NCI-H446 treated with DMSO at 0.1 percent for 48 hours (cell line): ENCODE measurements around the gene AIFM3.

Experiments used
- DNase-seq: peaks from one replicate; lab custom pipeline; 2025; lab: John Stamatoyannopoulos, UW

Gene AIFM3

DNA sequence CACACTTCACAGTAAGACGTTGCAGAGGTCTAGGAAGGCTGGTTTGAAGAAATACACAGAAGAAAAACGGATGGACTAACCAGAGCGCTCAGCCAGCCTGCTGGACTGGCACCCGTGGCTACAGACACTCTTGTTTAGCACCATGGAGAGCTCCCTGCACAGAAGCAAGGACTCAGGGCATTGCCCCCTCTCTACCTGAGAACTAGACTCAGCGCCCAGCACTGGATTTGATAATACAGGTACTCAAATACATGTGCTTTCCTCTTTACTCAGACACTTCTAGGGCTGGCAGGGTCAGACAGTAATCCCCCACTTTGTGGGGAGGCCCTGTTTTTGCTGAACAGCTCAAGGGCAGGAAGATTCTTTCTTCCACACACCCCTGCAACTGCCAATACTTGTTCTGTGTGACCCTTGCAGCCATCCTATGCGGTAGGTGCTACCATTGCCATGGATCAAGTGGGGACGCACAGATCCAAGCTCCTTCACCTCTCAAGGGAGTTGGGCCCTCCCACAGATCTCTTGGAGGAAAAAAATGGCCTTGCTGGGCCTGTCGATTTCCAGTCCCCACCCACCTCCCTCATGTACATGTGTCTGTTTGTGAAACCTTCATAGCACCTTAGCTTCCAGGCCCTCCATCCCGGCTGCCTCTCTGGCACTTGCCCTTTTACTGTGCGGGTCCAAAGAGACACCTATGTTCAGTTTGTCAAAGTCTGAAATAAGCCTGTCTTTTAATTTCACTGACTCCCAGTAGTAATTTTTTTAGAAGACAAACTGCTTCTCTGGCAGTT lies 42.8 kb downstream of the AIFM3 start:
- DNase-seq: no peak

DNA sequence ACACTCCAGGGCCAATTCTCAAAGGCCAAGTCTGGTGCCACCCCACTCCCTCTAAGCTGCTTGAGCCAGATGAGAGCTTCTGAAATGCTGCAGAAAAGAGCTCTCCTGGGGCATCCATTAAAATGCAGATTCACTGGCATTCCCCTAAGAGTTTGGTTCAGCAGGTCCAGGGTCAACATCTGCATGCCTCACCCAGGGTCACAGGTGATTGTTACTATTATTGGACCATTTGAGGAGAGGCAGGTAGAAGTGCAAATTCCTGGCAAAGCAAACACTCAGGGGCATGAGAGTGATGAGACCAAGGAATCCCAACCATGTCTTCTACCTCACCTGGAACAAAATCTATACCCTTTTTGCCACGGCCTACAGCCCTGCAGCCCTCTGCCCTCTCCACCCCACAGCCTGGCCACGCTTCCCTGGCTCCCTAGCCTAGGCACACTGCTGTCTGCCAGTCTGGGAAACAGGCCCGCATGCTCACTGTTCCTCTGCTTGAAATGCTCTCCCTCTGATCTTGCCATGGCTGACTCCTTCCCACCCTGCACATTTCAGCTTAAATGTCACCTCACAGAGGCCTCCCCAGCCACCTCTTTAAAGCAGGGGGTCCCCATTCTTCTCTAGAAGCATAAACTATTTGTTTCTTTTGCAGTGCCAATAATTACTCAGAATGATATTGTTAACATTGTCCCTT lies 43.5 kb downstream of the AIFM3 start:
- no peak for DNase-seq

GRCh38 chr22:21012446-21013407 lies 45.7 kb downstream of the AIFM3 start:
- DNase-seq: no peak

DNA sequence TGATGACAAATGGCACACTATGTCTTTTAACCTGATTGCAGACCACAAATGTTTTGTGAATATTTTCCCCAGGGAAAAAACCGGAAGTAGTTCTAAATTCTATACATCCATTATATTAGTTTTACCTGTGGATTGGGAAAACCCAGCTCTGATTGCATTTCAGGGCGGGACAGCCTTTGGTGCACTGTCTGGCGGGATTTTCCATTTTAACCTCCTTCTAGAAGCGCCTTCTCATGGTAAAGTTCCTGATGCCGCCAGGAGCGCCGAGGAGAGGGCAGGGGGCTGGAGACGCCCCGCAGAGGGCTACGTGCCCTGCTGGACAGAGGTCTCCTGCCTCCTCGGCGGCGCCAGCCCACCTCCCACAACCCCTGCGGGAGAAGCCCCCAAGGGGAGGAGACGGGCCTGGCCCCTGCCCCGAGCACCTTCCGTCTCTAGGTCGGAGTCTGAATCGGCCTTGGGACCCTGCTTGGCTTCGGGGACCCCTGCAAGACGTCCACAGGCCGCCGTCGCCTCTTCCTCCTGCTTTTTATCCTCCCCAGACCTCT lies 46.7 kb downstream of the AIFM3 start:
- no peak for DNase-seq

GRCh38 chr22:21014202-21014725 lies 47.2 kb downstream of the AIFM3 start:
- DNase-seq: peak; percentile 94

GRCh38 chr22:21014726-21015465 lies 47.8 kb downstream of the AIFM3 start, which contains the start of gene P2RX6:
TSS of gene P2RX6 (plus strand) at chr22:21015165. CDS start at chr22:21015175, 10 bp downstream.
- DNase-seq: peak; percentile 53

GRCh38 chr22:21015466-21016006 lies 48.5 kb downstream of the AIFM3 start:
- no peak for DNase-seq

- no peak for DNase-seq
These were observed 49.8 kb downstream of the AIFM3 start for GRCh38 chr22:21016644-21017420.

DNA sequence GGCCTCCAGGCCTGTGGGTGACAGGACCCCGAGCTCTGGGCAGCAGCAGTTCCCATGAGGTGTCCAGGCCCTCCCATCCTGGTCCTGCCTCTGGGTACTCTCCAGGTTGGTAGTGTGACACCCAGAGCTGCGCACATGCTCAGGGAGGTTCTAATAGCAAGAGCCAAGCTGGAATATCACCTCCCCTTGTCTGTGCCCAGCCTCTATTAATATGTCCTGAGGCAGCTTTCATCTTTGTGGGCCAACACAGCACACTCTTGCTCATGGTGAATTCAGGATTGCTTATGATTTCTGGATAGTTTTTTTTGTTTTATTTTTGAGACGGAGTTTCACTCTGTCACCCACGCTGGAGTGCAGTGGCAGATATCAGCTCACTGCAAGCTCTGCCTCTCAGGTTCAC lies 51.3 kb downstream of the AIFM3 start:
- DNase-seq: no peak

DNA sequence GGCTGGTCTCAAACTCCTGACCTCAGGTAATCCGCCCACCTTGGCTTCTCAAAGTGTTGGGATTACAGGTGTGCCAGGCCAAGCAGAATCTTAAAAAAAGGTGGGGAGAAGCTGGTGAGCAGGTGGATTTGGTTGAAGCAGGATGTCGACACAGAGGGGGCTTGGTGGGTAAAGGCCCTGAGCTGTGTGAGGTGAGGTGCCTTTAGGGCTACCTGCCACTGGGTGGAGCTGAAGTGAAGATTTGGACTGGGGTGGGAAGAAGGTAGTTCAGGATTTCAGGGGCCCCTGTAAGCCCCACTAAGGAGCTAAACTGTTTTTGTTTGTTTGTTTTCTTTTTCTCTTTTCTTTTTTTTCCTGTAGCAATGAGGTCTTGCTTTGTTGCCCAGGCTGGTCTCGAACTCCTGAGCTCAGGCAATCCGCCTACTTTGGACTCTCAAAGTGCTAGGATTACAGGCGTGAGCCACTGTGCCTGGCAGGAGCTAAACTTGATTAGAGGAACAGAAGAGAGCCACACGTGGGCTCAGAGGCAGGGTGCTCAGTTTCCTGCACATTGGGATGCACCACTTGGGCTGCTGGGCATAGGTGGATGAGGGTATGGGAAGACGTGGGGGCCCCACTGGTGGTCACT lies 53.9 kb downstream of the AIFM3 start:
- no peak for DNase-seq

- no peak for DNase-seq
These were observed 55.5 kb downstream of the AIFM3 start for GRCh38 chr22:21022507-21022906.

DNA sequence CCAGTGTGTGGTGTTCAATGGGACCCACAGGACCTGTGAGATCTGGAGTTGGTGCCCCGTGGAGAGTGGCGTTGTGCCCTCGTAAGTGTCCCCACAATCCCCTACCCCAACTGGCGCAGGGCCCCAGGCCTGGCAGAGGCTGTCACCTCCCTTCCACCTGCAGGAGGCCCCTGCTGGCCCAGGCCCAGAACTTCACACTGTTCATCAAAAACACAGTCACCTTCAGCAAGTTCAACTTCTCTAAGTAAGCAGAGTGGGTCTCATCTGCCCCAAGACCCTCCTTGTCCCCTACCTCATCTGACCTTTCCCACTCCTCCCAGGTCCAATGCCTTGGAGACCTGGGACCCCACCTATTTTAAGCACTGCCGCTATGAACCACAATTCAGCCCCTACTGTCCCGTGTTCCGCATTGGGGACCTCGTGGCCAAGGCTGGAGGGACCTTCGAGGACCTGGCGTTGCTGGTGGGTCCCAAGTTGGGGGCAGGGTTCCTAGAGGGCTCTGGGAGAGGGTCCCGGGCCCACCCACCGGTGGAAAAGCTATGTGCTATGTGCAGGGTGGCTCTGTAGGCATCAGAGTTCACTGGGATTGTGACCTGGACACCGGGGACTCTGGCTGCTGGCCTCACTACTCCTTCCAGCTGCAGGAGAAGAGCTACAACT lies 56.0 kb downstream of the AIFM3 start:
- DNase-seq: no peak

GRCh38 chr22:21025266-21025665 lies 58.2 kb downstream of the AIFM3 start:
- DNase-seq: no peak

- DNase-seq: no peak
These were observed 59.0 kb downstream of the AIFM3 start for GRCh38 chr22:21025763-21026755.

DNA sequence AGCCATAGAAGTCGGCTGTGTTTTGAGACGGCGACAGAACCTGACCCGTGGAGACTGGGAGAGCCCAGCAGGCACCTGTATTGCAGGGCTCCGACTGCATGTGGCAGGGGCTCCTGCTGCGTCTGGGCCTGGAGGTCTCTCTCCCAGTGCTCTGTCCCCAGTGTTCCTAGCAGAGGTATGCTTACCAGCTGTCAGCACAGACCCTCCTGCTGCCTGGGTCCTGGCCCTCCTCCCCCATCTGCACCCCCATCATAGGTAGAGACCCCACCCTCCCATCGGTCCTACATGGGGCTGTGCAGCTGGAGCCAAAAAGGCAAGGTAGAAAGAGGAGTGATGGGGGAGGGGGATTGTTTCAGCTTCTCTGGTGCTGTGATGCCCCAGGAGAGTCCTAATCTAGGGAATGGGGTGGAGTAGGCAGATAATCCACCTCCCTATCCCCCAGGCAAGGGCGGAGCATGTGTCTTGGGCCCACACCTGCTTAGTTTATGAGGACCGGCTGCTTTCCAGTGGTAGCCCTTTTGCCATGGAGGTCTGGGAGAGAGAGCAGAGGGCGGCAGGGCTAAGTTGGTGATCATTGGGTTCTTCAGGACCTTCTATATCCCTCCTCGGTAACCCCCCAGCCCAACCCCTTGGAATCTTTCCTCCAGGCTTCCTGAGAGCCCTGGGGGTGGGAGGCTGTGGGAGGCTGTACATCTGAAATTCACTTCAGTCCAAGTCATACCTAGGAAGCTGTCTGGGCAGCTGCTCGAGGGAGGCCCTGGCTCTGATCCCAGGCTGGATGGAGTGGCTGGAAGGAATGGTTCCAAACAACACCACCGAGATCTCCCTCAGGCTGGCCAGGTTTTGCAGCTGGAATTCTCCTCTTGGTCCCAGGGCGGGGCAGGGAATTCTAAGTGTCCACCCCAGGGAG lies 60.0 kb downstream of the AIFM3 start:
- peak; percentile 30 for DNase-seq
